Keratinocyte (primary cell): ENCODE results near the gene TRIM27.
A peak's percentile ranks its signal among the peaks of the same experiment; 100 is the strongest.

ENCODE experiments used
- CTCF ChIP-seq, 3 experiments: IDR thresholded peaks in 1 of 3; conservative IDR thresholded peaks in 1 of 3; optimal IDR thresholded peaks in 1 of 3; 2 replicates in 2 of 3; 3 replicates in 1 of 3; pipeline versions ENCODE3 to v1.5.1; 2011; ENCODE audit warnings: low read length in 3 of 3, mild to moderate bottlenecking in 3 of 3, moderate library complexity in 2 of 3, control low read depth in 1 of 3, inconsistent platforms in 1 of 3; ENCODE audit not compliant: insufficient read depth in 2 of 3; ENCODE audit errors: extremely low read depth in 1 of 3
- EZH2 ChIP-seq: IDR thresholded peaks from one replicate; pipeline ENCODE4 v1.6.1; 2012; ENCODE audit warnings: inconsistent platforms, mild to moderate bottlenecking, low read length, moderate library complexity

GRCh38 chr6:28896505-28897368 is 27.0 kb downstream of the TRIM27 start:
- peak; percentile 18 to 37 (median 29) for TF ChIP-seq CTCF (optimal IDR thresholded peaks at IDR 0.05 in 1 of 3, IDR thresholded peaks at IDR 0.05 in 1 of 3, conservative IDR thresholded peaks at IDR 0.05 in 1 of 3; ENCODE audit: extremely low read depth in 1 of 3, insufficient read depth in 2 of 3, low read length in 3 of 3)
- no peak for TF ChIP-seq EZH2
